Endometrium (tissue), 2 donors: ENCODE results near the gene USP3.
"Not testable (repeated sequence)": the region's sequence is repeated elsewhere in the genome, so short reads cannot be mapped to it uniquely, and the experiment has no call there.

Source experiments
- FAIRE-seq: peaks from 2 replicates; lab custom pipeline; 2012; peaks lifted over from hg19 to GRCh38; lab: Jason Lieb, UNC
- donor health status: control.
- donor health status: control.

USP3 gene

DNA sequence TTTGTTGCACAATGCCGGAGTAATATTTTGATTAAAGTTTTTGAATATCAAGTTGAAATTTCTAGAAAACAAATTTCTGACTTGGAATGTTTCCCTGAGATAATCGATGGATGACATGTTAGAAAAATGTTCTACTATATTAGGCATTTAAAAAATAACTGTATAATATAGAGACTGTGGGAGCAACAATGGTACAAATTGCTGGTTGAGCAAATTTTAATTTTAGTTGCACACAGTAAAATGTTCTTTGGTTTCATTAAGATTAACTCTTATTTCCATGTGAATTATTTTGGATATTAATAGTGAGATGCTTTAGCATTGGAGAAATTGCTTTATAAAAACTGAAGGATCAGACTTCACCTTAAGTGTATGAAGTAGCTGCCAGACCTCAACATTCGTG is 9.3 kb downstream of the USP3 start:
- FAIRE-seq = no peak

- no peak for FAIRE-seq
Measured at GRCh38 chr15:63514531-63514943, 10.1 kb downstream of the USP3 start.

GRCh38 chr15:63517202-63517601 is 12.8 kb downstream of the USP3 start:
- FAIRE-seq = no peak

GRCh38 chr15:63517628-63518027 is 13.2 kb downstream of the USP3 start:
- FAIRE-seq = no peak

DNA sequence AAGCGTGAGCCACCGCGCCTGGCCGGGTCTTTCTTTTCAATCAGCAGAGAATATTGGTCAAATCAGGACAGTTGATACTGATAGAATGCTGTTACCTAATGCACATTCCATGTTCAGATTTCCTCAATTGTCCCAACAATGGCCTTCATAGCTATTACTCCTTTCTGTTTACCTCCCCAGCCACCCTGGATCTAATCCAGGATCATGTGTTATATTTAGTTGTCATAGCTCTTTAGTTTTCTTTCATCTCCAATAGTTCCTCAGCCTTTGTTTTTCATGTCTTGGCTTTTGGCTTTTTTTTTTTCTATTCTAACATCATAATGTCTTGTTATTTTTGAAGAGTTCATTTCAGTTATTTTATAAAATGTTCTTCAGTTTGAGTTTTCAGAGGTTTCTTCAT is 14.6 kb downstream of the USP3 start:
- FAIRE-seq = no peak

DNA sequence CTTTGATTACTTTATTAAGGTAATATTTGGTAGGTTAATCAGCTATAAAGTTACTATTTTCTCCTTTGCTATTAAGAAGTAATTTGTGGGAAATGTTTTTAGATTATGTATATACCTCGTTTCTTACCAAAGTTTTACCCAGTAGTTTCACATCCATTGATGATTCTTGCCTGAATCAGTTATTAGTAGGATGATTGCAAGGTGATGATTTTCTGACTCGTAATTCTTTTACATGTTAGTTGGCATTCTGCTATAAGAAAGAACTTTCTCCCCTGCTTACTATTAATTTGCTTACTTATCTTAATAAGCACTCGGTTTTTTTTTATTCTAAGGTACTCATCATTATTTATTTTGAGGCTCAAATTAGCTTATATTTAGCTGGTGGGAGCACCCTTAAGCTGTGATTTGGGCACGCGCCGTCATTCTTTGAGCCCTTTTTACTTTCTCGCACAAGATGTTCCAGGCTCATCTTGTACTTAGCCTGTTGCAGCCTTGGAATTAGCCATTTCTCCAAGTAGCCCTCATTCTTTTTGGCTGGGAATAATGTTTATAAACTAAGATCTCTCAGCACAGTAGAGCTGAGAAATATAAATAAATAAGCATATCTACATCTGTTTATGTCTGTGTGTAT is 15.3 kb downstream of the USP3 start:
- FAIRE-seq = no peak

GRCh38 chr15:63520462-63520861 is 16.1 kb downstream of the USP3 start:
- not testable (repeated sequence) for FAIRE-seq

DNA sequence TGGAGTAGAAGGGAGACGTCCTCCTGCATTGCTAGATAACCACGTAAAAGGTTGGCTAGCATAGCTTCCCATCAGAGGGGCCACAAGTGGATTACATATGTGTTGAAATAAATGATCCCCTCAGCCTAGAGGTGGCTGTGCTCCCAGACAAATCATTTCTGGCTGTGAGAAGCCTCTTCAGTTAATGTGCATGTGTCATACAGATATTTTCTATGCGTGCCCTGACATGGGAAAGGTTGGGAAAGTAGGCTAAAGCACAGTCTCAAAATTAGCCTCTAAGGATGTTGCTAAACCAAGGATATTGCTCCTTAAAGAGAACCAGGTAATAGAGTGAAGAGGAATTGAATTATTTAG is 17.8 kb downstream of the USP3 start:
- FAIRE-seq = no peak

DNA sequence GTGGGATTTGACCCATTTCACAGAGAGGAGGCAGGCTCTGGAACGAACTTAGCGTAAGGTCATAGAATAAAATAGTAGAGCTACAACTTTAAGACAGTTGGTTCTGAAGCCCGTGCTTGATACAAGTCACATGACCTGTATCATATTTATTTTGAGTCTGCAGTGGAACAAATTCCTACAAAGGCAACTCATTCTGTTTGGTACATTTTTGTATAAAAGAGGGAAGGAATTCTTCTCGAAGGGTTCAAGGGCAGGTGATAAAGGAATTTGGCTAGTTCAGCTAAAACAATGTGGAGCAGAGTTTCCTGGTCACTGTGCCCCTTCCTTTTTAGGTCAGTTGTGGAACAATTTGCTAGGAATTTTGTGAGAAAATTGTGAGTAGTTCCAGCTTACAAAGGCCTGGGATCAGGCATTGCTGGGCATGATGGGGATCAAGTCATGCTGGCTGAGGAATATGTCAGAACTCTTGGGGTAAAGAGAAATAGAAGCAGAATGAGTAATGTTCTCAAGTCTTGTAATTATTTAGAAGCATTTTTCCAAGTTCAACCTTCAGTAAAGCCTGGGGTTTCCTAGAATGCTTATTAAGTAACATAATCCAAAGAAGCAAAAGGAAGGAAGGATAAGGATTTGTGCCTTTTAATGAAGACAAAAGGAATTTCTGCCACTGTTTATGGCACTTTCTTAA is 19.1 kb downstream of the USP3 start:
- FAIRE-seq = no peak

DNA sequence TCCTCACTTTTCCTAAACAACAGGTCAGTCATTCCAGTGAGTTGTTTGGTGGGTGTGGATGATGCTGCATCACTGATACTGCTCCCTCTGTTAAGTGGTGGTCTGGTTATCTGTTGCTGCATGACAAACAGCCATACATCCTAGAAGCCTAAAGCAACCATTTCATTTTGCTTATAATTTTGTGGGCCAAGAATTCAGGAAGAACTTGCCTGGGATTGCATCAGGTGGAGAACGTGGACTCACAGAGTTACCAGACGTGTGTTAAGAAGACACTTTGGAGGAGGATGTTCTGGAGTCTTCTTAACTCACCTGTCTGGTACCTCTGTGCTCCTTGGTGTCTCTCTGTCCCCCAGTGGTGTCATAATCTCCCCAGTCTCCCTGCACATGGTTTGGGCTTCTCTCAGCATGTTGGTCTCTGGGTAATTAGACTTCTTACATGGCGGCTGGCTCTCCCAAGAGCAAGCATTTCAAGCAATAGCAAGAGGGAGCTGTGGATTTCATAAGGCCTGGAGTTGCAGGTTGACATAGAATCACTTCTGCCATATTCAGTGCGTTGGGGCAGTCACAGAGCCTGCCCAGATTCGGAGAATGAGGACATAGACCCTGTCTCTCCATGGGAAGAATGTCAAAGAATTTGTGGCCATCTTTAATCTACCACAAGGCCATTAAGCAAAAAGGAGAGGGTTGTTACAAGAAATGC is 20.1 kb downstream of the USP3 start:
- FAIRE-seq = no peak

DNA sequence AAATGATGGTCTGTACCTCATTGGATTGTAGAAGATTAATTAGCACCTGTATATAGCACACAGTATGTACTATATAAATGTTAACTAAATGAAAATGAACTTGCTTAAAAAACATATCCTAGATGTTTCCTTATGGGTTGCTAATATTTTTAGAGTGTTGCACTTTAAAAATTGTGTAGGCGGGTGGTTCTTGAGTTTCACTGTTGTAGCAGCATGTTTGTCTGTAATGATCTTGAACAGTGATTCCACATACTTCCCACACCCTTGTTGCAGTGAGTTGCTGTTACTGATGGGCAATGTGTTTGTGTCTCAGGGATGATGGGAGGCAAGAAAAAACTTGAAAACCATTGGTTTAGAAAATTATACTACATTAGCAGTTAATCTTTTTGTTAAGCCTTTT is 22.0 kb downstream of the USP3 start:
- no peak for FAIRE-seq

GRCh38 chr15:63528138-63528659 is 23.8 kb downstream of the USP3 start:
- FAIRE-seq = no peak

- no peak for FAIRE-seq
Measured at GRCh38 chr15:63530235-63530634, 25.8 kb downstream of the USP3 start.

DNA sequence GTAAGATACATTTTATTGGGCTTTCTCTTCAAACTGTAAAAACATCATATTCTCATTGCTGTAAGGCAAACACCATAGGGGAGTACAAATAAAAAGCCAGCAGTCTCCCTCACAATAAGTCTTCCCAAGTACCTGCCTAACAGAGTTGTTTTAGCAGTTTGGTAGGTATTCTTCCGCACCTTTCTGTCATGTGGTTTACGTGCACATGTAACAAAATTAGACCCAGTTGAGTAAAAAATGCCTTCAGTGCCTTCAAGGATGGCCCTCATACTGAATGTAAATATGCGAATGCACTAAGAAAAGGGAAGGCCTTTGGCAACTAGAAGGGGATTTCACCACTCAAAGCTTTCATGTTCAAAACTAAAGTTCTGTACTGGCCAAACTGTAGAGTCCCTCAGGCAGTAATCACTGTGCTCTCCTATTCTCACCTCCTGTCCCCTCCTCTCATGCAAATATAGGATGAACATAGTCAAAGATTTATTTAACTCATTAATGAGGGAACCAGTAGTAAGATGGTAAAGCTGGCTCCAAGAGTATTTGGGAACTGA is 26.4 kb downstream of the USP3 start:
- FAIRE-seq = no peak

DNA sequence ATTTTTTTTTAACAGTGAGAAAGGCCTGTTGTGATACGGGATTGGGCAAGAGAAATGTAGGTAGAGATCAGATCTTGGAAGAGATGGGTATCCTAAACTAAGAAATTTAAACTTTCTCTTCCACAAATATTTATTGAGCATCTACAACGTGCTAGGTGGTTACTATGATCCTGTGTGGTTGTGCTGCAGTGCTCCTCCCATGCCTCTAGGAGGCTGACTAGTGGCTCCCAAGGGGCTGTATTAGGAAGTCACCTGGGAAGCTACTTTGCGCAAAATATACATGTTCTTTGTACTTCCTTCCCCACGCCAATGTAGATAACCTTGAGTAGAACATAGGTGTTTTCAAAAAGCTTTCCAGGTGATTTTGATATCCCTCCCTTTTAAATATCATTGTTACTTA is 27.2 kb downstream of the USP3 start:
- FAIRE-seq = no peak

DNA sequence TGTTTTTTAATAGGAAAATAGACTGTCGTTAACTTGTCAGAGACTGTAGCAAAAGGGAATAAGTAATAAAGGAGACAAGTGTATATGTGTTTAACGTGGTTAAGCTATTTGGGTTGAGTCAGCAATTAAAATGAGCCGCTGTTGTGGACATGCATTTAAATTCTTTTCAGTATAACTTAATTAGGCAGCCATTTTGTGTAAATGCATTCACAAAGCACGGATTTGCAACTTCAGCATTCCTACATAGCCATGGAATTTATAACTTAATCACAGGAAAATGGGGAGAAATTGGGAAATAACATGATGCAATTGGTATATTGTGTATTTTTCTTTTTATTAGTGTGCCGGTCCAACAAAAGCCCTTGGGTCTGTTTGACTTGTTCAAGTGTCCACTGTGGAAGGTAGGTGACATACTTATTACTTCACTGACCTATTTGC is 27.9 kb downstream of the USP3 start:
- FAIRE-seq = no peak

DNA sequence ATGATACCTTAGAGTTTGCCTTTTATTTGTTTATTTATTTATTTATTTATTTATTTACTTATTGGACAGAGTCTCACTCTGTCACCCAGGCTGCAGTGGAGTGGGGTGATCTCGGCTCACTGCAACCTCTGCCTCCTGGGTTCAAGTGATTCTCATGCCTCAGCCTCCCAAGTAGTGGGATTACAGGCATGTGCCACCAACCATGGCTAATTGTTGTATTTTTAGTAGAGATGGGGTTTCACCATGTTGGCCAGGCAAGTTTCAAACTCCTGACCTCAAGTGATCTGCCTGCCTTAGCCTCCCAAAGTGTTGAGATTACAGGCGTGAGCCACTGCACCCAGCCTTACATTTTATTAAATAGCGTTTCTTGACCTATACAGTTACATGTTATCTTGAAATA is 30.5 kb downstream of the USP3 start:
- FAIRE-seq = not testable (repeated sequence)

DNA sequence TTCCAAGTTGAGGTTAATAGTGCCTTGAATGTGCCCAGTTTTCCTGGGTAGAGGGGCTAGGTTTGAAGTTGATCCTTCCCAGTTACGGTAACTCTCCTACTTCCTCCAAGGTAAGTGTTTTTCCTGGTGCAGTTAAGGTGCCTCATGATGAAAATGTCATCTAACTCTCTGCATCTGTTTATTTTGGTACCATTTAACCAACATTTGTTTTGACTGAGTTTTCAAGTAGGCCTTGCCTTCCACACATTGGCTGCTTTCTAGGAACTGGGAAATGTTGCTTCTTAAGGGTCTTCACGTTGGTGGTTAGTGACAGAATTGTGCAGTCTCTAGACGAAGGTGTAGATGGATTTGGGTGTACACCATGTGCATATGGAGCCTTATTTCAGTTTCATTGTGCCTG is 31.3 kb downstream of the USP3 start:
- FAIRE-seq = no peak

DNA sequence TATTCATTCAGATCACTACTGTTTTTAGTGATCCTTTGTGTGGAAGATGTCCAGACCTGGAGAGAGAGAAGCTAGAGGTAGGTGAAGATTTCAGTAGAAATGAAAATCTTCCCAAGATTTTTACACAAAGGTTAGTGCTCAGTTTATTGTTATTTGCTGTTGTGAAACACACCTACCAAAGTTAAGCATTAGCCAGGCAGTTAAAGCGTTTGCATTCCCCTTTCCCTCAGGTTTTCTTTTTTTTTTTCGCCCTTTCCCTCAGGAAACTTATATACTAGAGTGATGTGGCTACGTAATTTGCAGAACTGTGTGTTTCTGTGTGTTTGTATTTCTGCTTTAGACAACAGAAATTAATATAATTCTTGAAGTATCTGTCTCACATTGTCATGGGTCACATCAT is 34.5 kb downstream of the USP3 start:
- FAIRE-seq = no peak

DNA sequence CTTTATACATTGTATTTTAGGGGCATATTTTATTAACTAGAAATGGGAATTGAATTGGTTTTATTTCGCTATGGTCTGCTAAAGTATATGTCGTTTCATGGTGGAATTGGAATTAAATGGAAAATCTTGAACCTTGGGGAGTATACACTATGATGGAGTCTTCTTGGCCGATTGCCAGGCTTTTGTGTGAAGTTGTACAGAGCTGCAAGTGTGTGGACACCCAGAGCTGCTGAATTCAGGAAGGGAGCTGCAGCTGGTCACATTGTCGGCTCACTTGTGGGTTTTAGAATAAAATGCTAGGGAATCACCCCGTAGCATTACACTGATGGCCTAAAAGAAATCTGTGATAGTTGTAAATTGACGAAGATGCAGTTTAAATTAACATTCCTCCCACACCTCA is 35.1 kb downstream of the USP3 start:
- FAIRE-seq = no peak

DNA sequence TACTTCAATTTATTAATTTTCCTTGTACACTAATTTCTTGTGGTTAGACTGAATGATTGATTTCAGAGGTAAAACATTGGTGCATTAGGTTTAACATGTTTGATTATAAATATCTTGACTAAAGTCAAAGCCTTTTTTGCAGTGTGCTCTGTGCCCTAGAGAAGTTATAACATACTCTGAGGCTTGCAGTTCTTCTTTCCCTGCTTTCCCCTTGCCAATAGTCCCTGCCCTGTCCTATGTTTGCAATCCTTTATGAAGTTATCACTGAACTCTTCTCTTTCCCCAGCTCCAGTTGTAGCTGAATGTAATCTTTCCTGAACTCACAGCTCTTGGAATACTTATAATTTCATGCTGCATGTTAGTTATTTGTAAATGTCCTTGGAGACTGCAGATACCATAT is 35.6 kb downstream of the USP3 start:
- FAIRE-seq = no peak

DNA sequence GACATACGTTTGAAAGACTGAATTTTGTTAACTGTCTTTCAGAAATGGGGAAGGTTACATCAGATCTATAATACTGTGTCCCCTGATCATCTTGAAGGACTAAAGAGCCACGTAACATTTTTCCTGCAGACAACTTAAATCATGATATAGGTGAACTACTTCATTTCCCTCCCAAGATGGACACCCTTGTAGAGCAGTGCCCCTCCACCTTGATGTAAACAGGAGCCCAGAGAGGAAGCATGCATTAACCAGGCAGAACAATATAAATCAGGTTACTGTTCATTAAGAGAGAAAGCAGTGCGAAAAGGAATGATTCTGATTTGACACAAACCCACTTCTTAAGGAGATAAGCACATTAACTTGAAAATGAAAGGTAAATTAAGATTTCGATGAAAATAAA is 36.1 kb downstream of the USP3 start:
- FAIRE-seq = no peak
